ENCODE results near the gene ADIPOQ.
"Not testable (repeated sequence)": the region's sequence is repeated elsewhere in the genome, so short reads cannot be mapped to it uniquely, and the experiment has no call there.

ADIPOQ gene

DNA sequence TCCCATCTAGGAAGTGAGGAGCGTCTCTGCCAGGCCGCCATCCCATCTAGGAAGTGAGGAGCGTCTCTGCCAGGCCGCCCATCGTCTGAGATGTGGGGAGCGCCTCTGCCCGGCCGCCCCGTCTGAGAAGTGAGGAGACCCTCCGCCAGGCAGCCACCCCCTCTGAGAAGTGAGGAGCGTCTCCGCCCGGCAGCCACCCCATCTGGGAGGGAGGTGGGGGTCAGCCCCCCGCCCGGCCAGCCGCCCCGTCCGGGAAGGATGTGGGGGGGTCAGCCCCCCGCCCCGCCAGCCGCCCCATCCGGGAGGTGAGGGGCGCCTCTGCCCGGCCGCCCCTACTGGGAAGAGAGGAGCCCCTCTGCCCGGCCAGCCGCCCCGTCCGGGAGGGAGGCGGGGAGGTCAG, 31.3 kb downstream of the ADIPOQ start:
- DNase-seq: not testable (repeated sequence)

DNA sequence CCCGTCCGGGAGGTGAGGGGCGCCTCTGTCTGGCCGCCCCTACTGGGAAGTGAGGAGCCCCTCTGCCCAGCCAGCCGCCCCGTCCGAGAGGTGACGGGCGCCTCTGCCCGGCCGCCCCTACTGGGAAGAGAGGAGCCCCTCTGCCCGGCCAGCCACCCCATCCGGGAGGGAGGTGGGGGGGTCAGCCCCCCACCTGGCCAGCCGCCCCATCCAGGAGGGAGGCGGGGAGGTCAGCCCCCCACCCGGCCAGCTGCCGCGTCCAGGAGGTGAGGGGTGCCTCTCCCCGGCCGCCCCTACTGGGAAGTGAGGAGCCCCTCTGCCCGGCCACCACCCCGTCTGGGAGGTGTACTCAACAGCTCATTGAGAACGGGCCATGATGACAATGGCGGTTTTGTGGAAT, 31.7 kb downstream of the ADIPOQ start:
- not testable (repeated sequence) for DNase-seq

DNA sequence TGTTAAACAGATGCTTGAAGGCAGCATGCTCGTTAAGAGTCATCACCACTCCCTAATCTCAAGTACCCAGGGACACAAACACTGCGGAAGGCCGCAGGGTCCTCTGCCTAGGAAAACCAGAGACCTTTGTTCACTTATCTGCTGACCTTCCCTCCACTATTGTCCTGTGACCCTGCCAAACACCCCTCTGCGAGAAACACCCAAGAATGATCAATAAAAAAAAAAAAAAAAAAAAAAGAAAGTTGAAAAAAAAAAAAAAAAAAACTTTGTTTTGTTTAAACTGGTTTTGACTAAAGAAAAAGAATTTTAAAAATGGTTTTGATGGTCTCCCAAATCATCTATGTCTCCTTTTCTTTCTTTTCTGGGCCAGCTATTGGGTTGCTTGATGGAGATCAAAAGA, 32.3 kb downstream of the ADIPOQ start:
- not testable (repeated sequence) for DNase-seq

DNA sequence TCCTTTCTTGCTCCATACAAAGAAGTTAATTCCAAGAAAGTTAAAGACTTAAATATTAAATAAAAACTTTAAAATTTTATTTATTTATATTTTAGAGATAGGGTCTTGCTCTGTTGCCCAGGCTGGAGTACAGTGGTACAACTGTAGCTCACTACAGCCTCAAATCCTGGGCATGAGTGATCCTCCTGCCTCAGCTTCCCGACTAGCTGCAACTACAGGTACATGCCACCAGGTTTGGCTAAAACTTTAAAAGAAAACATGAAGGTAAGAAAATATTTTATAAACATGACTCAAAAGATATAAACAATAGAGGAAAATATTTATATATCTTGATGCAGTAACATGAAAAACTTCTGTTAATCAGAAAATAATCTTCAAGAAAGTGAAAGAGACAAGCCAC, 33.2 kb downstream of the ADIPOQ start:
- no peak for DNase-seq

DNA sequence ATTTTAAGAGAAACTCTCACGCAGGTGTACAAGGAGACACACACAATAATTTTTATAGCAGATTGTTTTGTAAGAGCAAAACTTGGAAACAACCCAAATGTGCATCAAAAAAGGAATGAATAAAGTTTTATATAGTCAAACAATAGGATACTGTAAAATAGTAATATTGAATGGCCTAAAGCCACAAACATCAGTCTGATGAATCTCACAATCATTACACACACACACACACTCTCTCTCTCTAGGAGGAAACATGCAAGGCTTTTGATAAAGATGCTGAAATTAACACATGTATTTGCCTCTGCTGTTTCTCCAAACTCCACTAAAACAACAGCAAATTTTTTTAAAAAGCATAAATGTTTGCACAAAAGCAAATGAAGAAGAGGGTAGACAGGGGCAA, 37.3 kb downstream of the ADIPOQ start:
- DNase-seq: no peak

DNA sequence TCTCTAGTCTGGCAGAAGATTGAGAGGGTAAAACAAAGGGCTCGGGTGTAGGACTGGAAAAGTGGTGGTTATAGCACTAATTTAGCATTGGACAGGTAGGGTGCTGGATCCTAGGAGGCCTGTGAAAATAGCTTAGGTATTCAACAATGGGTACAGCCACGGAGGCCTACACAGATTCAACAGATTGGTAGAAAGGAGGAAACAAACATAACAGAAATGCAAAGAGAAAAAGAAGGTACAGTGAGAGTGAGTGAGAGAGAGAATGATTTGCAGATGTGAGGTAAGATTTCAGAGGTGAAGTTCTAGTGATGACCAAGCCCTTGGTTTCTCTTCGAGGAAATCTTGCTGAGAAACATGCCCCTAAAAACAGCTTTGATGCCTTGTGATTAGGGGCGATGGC, 37.9 kb downstream of the ADIPOQ start:
- DNase-seq: no peak

DNA sequence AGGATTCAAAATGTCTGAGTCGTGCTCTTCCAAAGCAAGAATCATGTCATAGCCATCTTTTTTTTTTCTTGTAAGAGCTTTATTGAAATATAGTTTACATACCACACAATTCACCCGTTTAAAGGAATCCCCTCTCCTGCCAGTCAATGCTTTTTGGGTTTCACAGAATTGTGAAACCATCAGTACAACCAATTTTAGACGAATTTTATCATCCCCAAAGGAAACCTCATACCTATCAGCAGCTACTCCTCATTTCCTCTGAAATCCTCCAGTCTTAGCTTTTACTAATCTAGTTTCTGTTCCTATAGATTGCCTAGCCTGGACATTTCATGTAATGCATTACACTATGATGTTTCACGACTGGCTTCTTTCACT, 39.6 kb downstream of the ADIPOQ start:
- no peak for DNase-seq

DNA sequence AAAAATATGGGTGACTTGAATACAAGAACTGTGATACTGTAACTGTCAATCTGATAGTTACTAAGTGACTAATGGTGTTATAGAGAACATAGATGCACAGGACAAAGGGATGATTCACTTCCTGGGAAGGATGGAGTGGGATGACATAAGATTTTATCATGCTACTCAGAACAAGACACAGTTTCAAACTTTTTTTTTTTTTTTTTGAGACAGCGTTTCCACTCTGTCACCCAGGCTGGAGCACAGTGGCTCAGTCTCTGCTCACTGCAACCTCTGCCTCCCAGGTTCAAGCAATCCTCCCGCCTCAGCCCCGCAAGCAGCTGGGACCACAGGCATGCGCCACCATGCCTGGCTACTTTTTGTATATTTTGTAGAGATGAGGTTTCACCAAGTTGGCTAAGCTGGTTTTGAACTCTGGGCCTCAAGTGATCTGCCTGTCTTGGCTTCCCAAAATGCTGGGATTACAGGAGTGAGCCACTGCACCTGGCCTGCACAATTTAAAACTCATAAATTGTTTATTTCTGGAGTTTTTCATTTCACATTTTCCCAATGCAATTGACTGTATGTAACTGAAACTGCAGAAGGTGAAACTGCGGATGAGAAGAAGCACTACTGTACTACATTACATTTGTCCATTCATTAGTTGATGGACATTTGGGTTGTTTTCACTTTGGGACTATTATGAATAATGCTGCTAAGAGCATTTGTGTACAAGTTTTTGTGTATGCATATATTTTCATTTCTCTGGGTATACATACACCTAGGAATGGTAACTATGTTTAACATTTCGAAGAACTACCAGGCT, 40.6 kb downstream of the ADIPOQ start:
- DNase-seq: no peak

DNA sequence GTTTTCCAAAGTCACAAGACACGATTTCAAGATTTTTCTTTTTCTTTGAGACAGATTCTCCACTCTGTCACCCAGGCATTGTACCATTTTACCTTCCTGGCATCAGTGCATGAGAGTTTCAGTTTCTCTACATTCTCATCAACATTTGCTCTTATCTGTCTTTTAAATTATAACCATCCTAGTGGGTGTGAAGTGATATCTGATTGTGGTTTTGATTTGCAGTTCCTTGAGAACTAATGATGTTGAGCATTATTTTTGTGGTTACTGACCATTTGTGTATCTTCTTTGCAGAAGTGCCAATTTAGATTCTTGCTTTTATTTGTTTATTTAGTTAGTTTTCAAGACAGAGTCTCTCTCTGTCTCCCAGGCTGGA, 41.2 kb downstream of the ADIPOQ start:
- no peak for DNase-seq

DNA sequence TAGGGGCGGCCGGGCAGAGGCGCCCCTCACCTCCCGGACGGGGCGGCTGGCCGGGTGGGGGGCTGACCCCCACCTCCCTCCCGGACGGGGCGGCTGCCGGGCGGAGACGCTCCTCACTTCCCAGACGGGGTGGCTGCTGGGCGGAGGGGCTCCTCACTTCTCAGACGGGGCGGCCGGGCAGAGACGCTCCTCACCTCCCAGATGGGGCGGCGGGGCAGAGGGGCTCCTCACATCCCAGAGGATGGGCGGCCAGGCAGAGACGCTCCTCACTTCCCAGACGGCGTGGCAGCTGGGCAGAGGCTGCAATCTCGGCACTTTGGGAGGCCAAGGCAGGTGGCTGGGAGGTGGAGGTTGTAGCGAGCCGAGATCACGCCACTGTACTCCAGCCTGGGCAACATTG, 42.4 kb downstream of the ADIPOQ start:
- DNase-seq: not testable (repeated sequence)

DNA sequence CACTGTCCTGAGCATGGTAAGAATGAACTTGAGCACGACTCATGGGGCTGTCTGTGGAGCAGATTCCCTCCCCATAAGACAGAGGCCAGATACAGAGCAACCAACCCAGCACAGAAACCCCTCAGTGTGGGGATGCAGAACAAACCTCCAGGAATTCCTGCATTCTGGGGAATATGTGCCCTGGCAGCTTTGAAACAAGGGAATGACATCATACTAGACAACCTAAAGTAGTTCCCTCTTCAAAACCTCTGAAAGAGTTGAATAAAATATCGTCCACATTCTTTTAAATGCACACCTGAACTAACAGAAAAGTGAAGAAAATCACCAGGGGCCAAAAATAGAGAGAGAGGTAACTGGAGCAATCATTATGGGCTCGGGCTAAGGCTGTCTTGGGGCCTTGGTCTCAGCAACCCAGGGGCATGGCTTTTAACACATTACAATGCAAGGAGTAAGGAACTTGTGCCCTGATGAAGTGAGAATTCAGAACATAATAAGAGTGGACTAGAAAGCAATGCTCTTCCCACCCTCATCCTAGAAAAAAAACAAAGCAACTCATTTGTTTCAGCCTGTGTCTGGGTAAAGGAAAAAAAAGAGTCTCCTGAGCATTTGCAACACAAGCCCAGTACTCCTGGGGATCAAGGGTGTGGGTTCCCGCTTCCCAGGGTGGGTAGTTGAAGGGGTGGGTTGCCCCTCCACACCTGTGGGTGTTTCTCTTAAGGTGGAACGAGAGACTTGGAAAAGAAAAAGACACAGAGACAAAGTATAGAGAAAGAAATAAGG, 43.9 kb downstream of the ADIPOQ start:
- no peak for DNase-seq

DNA sequence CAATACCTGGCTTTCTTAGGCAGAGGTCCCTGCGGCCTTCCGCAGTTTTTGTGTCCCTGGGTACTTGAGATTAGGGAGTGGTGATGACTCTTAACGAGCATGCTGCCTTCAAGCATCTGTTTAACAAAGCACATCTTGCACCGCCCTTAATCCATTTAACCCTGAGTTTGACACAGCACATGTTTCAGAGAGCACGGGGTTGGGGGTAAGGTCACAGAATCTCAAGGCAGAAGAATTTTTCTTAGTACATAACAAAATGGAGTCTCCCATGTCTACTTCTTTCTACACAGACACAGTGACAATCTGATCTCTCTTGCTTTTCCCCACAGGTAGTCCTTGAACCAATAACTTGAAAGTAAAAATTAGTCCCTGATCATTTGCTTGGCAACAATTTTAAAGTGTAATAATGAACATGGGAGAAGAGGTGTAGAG, 45.0 kb downstream of the ADIPOQ start:
- DNase-seq: not testable (repeated sequence)

DNA sequence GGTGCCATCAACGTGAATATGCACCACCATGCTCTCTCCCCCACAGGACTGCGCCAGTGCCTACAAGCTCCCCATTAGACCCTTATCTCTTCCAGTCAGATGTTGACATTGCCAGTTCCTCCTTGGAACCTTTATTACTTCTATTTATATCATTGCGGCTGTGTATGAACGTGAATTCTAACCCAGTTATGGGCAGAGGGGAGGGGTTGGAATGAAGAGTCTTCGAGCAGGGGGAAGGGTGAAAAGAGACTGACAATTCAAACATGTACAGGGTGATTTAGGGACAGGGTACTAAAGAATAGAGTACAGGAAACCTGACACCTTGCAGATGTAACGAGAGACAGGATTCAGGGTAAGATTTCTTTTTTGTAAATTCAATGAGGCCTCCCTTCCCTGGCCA, 46.1 kb downstream of the ADIPOQ start:
- no peak for DNase-seq

DNA sequence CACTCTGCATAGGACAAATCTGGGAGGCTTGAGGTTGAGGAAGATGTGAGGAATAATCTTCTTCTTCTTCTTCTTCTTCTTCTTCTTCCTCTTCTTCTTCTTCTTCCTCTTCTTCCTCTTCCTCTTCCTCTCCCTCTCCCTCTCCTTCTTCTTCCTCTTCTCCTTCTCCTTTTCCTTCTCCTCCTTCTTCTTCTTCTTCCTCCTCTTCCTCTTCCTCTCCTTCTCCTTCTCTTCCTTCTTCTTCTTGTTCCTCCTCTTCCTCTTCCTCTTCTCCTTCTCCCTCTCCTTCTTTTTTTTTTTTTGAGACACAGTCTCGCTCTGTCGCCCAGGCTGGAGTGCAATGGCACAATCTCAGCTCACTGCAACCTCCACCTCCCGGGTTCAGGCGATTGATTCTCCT, 47.2 kb downstream of the ADIPOQ start:
- not testable (repeated sequence) for DNase-seq

DNA sequence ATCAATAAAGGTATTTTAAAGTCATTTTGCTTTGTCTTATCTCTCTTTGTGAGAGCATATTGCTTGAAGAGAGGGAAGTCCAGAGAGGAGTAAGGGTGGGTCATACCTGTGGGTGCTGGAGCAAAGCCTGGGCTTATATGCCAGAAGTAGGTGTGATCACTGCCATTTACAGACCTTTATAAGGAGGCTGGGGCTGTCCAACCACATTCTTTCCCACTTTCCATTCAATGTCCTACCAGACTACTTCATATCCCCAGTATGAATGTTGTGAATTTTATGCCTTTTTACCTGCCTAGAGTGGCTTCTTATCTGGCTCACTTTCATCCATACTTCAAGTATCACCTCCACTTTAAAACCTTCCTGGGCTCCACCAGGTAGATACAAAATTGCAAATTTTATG, 48.4 kb downstream of the ADIPOQ start:
- no peak for DNase-seq

DNA sequence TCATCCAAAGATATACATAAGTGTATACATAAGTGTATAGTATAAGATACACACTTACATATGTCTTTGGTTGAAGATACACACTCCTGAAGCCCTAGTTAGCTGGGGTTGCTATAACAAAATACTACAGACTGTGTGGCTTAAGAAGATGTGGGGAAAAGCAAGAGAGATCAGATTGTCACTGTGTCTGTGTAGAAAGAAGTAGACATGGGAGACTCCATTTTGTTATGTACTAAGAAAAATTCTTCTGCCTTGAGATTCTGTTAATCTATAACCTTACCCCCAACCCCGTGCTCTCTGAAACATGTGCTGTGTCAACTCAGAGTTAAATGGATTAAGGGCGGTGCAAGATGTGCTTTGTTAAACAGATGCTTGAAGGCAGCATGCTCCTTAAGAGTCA, 50.6 kb downstream of the ADIPOQ start:
- DNase-seq: not testable (repeated sequence)

DNA sequence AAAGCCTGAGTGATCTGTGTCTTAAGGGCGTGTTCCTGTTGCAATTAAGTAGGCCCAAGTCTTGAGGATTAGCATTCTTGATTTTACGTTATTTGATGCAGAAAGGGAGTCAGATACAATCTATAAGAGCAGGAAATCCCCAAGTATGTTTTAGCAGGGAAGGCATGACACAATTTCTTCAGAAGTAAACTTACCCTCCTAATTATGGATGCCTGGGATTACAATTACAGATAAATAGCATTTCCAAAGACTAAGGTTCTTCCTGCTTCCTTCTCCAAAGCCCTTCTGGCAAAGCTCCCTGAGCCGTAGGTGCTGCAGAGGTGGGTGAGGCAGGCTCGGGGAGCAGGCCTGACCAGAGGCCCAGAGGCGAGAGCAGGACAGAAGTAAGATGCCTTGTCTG, 52.9 kb downstream of the ADIPOQ start:
- DNase-seq: no peak

DNA sequence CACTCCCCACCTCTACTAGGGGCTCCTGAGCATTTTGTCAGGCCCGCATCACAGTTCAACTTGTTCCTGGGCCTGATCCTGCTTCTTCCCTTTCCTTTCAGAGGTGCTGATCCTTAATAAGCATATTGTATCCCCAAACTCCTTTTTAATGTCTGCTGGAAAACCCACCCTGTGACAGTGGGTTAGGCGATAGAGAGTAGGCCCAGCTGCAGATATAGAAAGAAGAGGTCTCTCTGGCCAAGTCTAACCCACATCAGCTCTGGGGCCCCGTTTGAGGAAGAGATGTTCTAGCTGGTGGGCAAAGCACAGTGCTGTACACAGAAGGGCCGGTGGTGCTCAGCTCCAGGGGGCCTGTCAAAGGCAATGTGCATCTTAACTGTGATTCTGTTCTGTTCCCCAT, 53.5 kb downstream of the ADIPOQ start:
- no peak for DNase-seq

DNA sequence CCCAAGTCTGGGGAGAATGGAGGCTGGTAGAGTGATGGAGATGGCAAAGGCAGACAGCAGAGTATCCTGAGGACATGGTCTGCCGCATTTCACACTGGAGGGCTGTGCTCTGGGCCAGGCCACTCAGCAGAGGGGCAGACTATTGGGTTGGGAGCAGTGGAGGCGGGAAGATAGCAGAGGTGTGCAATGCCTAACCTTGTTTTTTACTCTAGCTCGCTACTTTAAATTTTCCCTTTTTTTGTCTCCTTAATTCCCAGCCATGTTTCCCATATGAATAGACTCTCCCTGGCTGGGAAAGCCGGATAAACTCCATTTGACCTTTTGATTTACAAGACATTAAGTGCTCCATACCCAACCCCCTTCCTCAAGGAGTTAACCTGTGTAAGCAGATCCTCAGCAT, 54.4 kb downstream of the ADIPOQ start:
- no peak for DNase-seq

DNA sequence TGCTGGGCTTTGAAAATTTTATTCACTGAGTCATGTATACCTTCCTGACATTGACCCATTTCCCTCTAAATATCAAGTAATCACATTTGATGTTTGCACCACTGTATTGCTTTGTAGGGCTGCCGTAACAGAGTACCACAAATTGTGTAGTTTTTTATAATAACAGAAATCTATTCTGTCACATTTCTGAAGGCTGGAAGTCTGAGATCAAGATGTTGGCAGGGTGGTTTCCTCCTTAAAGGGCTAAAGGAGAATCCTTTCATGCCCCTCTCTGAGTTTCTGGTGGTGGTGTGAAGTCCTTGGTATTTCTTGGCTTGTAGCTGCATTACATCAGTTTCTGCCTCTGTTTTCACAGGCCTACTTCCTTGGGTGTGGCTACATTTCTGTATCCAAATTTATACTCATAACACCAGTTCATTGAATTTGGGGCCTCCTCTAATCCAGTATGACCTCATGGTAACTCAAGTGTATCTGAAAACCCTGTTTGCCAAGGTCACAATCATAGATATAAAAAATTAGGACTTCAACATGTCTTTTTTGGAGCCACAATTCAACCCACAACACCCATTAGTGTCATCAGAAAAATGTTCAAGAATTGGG, 58.7 kb downstream of the ADIPOQ start:
- no peak for DNase-seq

DNA sequence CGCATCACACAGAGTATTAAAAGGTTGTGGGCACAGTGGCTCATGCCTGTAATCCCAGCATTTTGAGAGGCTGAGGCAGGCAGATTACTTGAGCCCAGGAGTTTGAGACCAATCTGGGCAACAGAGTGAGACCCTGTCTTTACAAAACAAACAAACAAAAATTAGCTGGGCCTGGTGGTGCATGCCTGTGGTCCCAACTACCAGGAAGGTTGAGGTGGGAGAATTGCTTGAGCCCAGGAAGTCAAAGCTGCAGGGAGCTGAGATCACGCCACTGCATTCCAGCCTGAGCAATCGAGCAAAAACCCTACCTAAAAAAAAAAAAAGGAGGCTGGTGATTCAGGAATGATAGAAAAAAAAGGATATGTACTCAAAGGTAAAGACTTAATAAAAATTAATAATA, 59.6 kb downstream of the ADIPOQ start:
- DNase-seq: no peak

DNA sequence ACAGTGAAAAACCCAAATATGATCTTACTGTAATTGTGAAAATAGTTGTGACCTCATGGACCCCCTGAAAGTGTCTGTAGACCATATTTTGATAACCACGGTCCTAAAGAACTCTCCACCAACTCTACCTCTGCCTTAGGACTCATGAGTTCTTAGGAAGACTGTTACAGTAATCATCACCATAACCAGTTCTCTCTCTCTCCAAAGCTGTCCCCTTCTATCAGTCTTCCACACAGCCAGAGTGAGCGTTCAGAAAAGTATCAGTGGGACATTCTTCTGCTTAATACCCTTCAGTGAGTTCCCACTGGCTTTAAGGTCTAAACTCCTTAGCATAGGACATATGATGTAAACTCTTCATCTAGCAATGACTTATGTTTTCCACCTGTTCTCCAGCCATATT, 60.2 kb downstream of the ADIPOQ start:
- DNase-seq: no peak

DNA sequence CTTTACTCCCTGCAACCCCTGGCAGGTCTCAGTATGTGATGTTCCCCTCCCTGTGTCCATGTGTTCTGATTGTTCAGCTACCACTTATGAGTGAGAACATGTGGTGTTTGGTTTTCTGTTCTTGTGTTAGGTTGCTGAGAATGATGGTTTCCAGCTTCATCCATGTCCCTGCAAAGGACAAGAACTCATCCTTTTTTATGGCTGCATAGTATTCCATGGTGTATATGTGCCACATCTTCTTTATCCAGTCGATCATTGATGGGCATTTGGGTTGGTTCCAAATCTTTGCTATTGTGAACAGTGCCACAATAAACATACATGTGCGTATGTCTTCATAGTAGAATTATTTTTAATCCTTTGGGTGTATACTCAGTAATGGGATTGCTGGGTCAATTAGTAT, 61.2 kb downstream of the ADIPOQ start:
- DNase-seq: not testable (repeated sequence)

DNA sequence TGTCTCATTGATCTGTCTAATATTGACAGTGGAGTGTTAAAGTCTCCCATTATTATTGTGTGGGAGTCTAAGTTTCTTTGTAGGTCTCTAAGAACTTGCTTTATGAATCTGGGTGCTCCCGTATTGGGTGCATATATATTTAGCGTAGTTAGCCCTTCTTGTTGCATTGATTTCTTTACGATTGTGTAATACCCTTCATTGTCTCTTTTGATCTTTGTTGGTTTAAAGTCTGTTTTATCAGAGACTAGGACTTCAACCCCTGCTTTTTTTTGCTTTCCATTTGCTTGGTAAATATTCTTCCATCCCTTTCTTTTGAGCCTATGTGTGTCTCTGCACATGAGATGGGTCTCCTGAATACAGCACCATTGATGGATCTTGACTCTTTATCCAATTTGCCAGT, 64.6 kb downstream of the ADIPOQ start:
- DNase-seq: not testable (repeated sequence)

All from NCI-H146 (cell line).